ENCODE data around the gene OPCML.

DNA sequence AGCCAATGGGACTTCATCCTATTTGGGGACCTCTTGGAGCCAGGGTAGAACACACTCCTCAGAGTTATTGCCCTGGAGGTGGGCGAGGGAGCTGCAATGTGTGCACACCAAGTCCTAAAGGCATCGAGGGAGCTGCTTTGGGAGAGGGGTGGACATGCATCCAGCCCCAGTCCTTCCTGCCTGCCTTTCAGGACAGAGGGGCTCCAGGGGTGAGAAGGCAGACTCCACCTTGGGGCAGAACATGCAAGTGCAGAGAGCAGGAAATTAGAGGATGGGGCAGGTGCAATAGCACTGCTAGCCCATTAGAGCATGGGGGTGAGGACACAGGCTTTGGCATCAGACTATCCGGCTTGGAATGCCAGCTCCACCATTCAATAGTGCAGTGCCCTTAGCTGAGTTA lies 288.5 kb downstream of the OPCML start:
- TF ChIP-seq, protein P1, sequence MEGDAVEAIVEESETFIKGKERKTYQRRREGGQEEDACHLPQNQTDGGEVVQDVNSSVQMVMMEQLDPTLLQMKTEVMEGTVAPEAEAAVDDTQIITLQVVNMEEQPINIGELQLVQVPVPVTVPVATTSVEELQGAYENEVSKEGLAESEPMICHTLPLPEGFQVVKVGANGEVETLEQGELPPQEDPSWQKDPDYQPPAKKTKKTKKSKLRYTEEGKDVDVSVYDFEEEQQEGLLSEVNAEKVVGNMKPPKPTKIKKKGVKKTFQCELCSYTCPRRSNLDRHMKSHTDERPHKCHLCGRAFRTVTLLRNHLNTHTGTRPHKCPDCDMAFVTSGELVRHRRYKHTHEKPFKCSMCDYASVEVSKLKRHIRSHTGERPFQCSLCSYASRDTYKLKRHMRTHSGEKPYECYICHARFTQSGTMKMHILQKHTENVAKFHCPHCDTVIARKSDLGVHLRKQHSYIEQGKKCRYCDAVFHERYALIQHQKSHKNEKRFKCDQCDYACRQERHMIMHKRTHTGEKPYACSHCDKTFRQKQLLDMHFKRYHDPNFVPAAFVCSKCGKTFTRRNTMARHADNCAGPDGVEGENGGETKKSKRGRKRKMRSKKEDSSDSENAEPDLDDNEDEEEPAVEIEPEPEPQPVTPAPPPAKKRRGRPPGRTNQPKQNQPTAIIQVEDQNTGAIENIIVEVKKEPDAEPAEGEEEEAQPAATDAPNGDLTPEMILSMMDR (IDR thresholded peaks at IDR 0.05) = no peak
- no peak for TF ChIP-seq POLR2A (IDR thresholded peaks at IDR 0.05)
